ENCODE results near the gene ZBTB32. TPM values are rescaled to one million over a fixed set of nuclear protein-coding genes. Genes with fewer than 3 reads are reported as not detected.
"Not testable (repeated sequence)": the region's sequence is repeated elsewhere in the genome, so short reads cannot be mapped to it uniquely, and the experiment has no call there.

The ZBTB32 gene
- total RNA-seq, 2 donors from 2014 or later, result 181 to 198 TPM

- ATAC-seq (no peak), DNase-seq (ENCODE audit: low spot score in 2 of 2) (no peak)
- peak overlapping the region; percentile 93 to 98 for H3K27ac Mint-ChIP-seq
- peaks cover 39% of the 10 kb centered on the region in 2 donors for H3K36me3 Mint-ChIP-seq
- peaks cover 0 to 4% of the 10 kb centered on the region in 2 donors for H3K9me3 Mint-ChIP-seq
These were observed 10.4 kb downstream of the ZBTB32 start for GRCh38 chr19:35714601-35715354.

- H3K36me3 Mint-ChIP-seq, result peaks cover 39% of the 10 kb centered on the region in 2 donors
- peaks cover 0 to 4% of the 10 kb centered on the region in 2 donors for H3K9me3 Mint-ChIP-seq
- no peak for DNase-seq (ENCODE audit: low spot score in 2 of 2)
- H3K27ac Mint-ChIP-seq, result peak overlapping the region; percentile 93 to 97
- ATAC-seq, result no peak
These were observed 11.0 kb downstream of the ZBTB32 start for GRCh38 chr19:35715355-35715809.

- no peak for DNase-seq (ENCODE audit: low spot score in 2 of 2)
These were observed 11.8 kb downstream of the ZBTB32 start for GRCh38 chr19:35715981-35716800.

DNA sequence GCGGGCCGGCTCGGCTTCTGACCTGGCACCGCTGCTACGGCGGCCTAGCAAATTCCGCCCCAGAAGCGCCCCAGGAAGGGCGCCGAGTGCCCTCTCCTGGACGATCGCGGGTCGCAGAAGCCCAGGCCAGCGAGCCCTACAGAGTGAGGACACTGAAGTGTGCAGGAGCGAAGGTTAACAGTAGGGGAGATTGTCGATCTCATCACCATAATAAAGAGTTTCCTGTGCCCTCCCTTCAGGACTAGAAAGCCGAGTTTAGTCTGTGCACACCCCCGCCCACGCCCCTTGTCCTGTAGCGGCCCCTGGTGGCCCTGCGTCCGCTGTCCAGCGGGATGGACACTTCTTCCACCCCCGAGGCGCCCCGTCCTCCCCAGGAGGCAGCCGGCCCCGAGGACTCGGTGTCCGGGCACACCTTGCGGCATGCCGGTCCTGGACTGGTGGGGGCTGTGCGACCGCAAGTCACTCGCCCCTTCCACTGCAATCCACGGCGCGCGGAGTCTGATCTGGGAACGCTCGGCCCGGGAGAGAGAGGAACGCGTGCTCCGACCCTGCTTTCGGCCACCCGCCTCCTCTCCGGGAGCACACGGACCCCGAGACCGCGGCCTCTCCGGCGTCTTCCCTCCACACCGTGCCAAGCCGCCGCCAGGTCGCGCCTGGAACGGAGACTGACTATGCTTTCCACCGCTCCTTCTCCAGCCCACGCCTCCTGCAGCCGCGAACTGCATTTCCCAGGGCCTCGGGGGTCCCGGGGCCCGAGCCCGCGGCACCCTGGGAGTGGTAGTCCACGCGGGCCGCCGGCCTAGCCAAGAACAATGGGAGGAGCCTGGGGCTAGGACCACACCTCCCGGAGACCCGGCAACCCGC is 12.7 kb downstream of the ZBTB32 start:
- DNase-seq (ENCODE audit: low spot score in 2 of 2), result peak; percentile 78 to 84
- H3K9me3 Mint-ChIP-seq, result no peaks in the 10 kb centered on the region
- ATAC-seq, result peak; percentile 39 to 74
- H3K27ac Mint-ChIP-seq, result peak overlapping the region; percentile 93 to 97
- peaks cover 39 to 40% of the 10 kb centered on the region in 2 donors for H3K36me3 Mint-ChIP-seq

More at GRCh38 chr19:35715981-35716800, 11.8 kb downstream of the ZBTB32 start:
- ATAC-seq, result no peak
- Mint-ChIP-seq H3K36me3 (peaks cover 39% of the 10 kb centered on the region in 2 donors), H3K9me3 (peaks cover 0 to 4% of the 10 kb centered on the region in 2 donors), H3K27ac (peak overlapping the region; percentile 93 to 97)

- Mint-ChIP-seq H3K36me3 (peaks cover 39 to 48% of the 10 kb centered on the region in 2 donors), H3K9me3 (no peaks in the 10 kb centered on the region), H3K27ac (peak within 1 kb of the TSS; percentile 93 to 97)
- DNase-seq (ENCODE audit: low spot score in 2 of 2) (peak; percentile 90 to 95), ATAC-seq (peak in 1 of 2 donors; percentile 11)
These were observed 13.4 kb downstream of the ZBTB32 start, which contains the start of gene KMT2B for GRCh38 chr19:35717665-35718344. KMT2B (plus strand) TSS chr19:35718003; CDS start chr19:35718019, 16 bp downstream.

DNA sequence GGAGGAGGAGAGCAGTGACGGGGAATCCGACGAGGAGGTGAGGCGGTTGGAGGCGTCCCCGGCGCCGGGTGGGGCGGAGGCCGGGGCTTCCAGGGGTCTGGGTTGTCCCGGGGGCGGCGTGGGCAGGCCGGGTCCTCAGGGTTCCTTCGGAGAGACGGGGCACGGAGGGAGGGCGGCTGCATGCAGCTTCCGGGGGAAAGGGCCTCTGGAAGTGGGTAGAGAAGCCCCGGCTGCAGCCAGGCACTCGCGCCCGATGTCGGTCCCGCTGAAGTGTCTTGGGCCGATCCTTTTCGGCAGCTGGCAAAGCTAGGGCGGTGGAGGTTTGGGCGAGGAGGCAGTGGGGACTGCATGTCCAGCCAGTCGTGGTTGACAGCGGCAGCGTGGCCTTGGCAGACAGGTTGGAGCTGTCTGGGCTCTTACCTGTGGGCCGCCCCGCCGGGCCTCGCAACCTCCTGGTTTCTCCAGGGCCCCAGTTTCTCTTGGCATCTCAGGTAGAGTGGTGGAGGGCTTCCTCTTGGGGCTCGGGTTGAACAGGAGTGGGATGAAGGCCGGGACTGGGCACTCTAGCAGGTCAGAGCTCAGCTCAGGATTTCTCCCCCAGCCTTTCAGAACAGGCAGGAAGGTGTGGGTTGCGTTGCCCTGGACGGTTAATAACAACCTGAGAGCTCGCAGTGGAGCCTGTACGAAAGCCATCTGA is 14.1 kb downstream of the ZBTB32 start:
- H3K36me3 Mint-ChIP-seq, result peaks cover 34 to 53% of the 10 kb centered on the region in 2 donors
- peak; percentile 52 to 67 for DNase-seq (ENCODE audit: low spot score in 2 of 2)
- peak overlapping the region; percentile 89 to 96 for H3K27ac Mint-ChIP-seq
- no peaks in the 10 kb centered on the region for H3K9me3 Mint-ChIP-seq
- peak in 1 of 2 donors; percentile 3 for ATAC-seq

DNA sequence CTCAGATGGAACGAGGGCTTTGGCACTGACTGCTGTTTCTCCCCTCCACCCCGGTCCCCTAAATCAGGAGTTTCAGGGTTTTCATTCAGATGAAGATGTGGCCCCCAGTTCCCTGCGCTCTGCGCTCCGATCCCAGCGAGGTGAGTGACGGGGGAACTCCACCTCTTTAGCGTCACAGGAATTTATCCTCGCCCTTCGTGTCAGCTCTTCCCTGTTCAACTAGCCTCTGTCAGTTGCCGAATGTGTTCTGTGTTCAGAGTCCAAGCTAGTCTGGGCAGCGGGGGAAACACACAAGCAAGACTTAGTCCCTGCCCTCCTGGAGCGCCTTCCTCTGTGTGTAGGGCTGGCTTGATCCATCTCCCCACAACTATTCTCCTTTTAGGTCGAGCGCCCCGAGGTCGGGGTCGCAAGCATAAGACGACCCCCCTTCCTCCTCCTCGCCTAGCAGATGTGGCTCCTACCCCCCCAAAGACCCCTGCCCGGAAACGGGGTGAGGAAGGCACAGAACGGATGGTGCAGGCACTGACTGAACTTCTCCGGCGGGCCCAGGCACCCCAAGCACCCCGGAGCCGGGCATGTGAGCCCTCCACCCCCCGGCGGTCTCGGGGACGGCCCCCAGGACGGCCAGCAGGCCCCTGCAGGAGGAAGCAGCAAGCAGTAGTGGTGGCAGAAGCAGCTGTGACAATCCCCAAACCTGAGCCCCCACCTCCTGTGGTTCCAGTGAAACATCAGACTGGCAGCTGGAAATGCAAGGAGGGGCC is 15.2 kb downstream of the ZBTB32 start:
- H3K9me3 Mint-ChIP-seq, result no peaks in the 10 kb centered on the region
- ATAC-seq (no peak), DNase-seq (ENCODE audit: low spot score in 2 of 2) (no peak)
- H3K27ac Mint-ChIP-seq, result peak overlapping the region; percentile 79 to 89
- H3K36me3 Mint-ChIP-seq, result peaks cover 23 to 52% of the 10 kb centered on the region in 2 donors

GRCh38 chr19:35720163-35720524 is 15.8 kb downstream of the ZBTB32 start:
- Mint-ChIP-seq H3K36me3 (peaks cover 18 to 48% of the 10 kb centered on the region in 2 donors), H3K27ac (peak overlapping the region; percentile 89 to 96), H3K9me3 (no peaks in the 10 kb centered on the region)
- DNase-seq (ENCODE audit: low spot score in 2 of 2) (no peak), ATAC-seq (no peak)

DNA sequence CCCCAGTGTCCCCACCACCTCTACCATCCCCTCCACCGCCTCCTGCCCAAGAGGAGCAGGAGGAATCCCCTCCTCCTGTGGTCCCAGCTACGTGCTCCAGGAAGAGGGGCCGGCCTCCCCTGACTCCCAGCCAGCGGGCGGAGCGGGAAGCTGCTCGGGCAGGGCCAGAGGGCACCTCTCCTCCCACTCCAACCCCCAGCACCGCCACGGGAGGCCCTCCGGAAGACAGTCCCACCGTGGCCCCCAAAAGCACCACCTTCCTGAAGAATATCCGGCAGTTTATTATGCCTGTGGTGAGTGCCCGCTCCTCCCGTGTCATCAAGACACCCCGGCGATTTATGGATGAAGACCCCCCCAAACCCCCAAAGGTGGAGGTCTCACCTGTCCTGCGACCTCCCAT is 16.3 kb downstream of the ZBTB32 start:
- H3K36me3 Mint-ChIP-seq, result peaks cover 12 to 50% of the 10 kb centered on the region in 2 donors
- H3K27ac Mint-ChIP-seq, result peak overlapping the region; percentile 68 to 89
- H3K9me3 Mint-ChIP-seq, result no peaks in the 10 kb centered on the region
- ATAC-seq, result no peak
- no peak for DNase-seq (ENCODE audit: low spot score in 2 of 2)

DNA sequence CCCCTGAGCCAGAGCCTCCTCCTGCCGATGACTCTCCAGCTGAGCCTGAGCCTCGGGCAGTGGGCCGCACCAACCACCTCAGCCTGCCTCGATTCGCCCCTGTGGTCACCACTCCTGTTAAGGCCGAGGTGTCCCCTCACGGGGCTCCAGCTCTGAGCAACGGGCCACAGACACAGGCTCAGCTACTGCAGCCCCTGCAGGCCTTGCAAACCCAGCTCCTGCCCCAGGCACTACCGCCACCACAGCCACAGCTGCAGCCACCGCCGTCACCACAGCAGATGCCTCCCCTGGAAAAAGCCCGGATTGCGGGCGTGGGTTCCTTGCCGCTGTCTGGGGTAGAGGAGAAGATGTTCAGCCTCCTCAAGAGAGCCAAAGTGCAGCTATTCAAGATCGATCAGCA is 17.0 kb downstream of the ZBTB32 start:
- DNase-seq (ENCODE audit: low spot score in 2 of 2), result no peak
- ATAC-seq, result no peak
- Mint-ChIP-seq H3K36me3 (peaks cover 5 to 48% of the 10 kb centered on the region in 2 donors), H3K27ac (peak overlapping the region; percentile 74 to 89), H3K9me3 (no peaks in the 10 kb centered on the region)

DNA sequence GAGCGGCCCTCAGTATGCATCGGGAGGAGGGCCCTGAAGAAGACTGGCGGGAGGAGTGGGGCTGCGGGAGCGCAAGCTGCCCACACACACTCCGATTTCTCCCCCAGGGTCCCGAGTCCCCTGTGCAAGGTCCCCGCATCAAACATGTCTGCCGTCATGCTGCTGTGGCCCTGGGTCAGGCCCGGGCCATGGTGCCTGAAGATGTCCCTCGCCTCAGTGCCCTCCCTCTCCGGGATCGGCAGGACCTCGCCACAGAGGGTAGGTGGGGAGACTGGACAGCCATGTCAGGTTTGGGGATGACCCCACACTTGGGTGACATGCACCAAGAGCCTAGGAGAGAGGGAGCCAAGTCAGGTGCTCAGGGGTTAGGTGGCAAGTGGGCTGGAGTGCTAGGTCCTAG is 18.1 kb downstream of the ZBTB32 start:
- Mint-ChIP-seq H3K27ac (peak overlapping the region; percentile 82 to 89), H3K9me3 (no peaks in the 10 kb centered on the region), H3K36me3 (peaks cover 0 to 51% of the 10 kb centered on the region in 2 donors)
- no peak for ATAC-seq
- DNase-seq (ENCODE audit: low spot score in 2 of 2), result no peak

DNA sequence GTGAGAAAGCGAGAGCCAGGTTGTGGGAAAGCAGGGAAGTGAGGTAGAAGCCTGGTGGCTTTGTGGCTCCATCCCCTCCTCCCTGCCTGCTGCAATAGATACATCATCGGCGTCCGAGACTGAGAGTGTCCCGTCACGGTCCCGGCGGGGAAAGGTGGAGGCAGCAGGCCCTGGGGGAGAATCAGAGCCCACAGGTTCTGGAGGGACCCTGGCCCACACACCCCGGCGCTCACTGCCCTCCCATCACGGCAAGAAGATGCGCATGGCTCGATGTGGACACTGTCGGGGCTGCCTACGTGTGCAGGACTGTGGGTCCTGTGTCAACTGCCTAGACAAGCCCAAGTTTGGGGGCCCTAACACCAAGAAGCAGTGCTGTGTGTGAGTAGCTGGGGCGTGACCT is 18.5 kb downstream of the ZBTB32 start:
- peaks cover 0 to 51% of the 10 kb centered on the region in 2 donors for H3K36me3 Mint-ChIP-seq
- no peak for ATAC-seq
- H3K27ac Mint-ChIP-seq, result peak overlapping the region; percentile 82 to 89
- H3K9me3 Mint-ChIP-seq, result no peaks in the 10 kb centered on the region
- DNase-seq (ENCODE audit: low spot score in 2 of 2), result no peak

DNA sequence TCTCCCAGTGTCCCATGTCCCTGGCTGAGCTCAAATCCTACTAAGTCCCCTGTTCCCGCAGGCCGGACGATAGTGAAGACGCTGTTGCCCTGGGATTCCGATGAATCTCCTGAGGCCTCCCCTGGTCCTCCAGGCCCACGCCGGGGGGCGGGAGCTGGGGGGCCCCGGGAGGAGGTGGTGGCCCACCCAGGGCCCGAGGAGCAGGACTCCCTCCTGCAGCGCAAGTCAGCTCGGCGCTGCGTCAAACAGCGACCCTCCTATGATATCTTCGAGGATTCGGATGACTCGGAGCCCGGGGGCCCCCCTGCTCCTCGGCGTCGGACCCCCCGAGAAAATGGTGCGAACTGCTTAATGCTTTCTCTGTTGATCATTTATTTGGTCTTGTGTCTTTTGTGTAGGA is 19.3 kb downstream of the ZBTB32 start:
- Mint-ChIP-seq H3K27ac (peak overlapping the region; percentile 52 to 81), H3K9me3 (no peaks in the 10 kb centered on the region), H3K36me3 (peaks cover 0 to 51% of the 10 kb centered on the region in 2 donors)
- no peak for DNase-seq (ENCODE audit: low spot score in 2 of 2)
- no peak for ATAC-seq

DNA sequence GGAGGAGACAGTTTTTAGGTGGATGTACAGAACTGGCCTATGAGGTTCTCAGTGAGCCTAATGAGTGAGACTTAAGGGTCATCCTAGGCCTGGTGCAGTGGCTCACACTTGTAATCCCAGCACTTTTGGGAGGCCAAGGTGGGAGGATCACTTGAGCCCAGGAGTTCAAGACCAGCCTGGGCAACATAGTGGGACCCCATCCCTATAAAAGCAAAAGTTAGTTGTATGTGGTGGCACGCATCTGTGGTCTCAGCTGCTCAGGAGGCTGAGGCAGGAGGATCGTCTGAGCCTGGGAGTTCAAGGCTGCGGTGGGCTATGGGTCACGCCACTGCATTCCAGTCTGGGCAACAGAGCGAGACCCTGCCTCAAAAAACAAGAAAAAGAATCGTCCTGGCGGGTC is 19.8 kb downstream of the ZBTB32 start:
- H3K9me3 Mint-ChIP-seq; DNase-seq (ENCODE audit: low spot score in 2 of 2); ATAC-seq: not testable (repeated sequence)
- Mint-ChIP-seq H3K36me3 (peaks cover 0 to 50% of the 10 kb centered on the region in 2 donors), H3K27ac (peak overlapping the region in 1 of 2 donors; percentile 81)

Data from activated naive CD4-positive, alpha-beta T cell treated with anti-CD3 and anti-CD28 coated beads, Interleukin-2, amount 50 U/mL, for 72 hours (primary cell).